Type B pancreatic cell (in vitro differentiated cells): Measurements from ENCODE around the gene LY6G6C. TPM values are rescaled to one million over a fixed set of nuclear protein-coding genes. Genes with fewer than 3 reads are reported as not detected.

Experiments
- DNase-seq: peaks from one replicate; pipeline ENCODE4 v3.0.0; 2021; ENCODE audit warnings: mixed read lengths; ENCODE audit not compliant: unreplicated experiment; ENCODE audit errors: extremely low spot score
- H3K27ac Mint-ChIP-seq: 2 replicates; pipeline ENCODE4 v1.8.0; 2021; ENCODE audit warnings: mild to moderate bottlenecking, mixed read lengths
- H3K27me3 Mint-ChIP-seq: 2 replicates; pipeline ENCODE4 v1.8.0; 2021; ENCODE audit warnings: mixed read lengths
- H3K36me3 Mint-ChIP-seq: 2 replicates; pipeline ENCODE4 v1.8.0; 2021; ENCODE audit warnings: mixed read lengths
- H3K4me1 Mint-ChIP-seq: one replicate; pipeline ENCODE4 v1.8.0; 2021; ENCODE audit warnings: mixed read lengths; ENCODE audit not compliant: unreplicated experiment
- H3K4me3 Mint-ChIP-seq: 2 replicates; pipeline ENCODE4 v1.8.0; 2021; ENCODE audit warnings: mild to moderate bottlenecking, mixed read lengths
- H3K9me3 Mint-ChIP-seq: 2 replicates; pipeline ENCODE4 v1.8.0; 2021; ENCODE audit warnings: mixed read lengths
- microRNA-seq: library from miRNA; unstranded; fragments of <30 nt; microRNA quantifications from one replicate; pipeline ENCODE4, GENCODE V29; 2020
- total RNA-seq: library from RNA; stranded (reverse); gene quantifications from 2 replicates; pipeline ENCODE4 v1.2.1, GENCODE V29; 2021; ENCODE audit warnings: low replicate concordance
- TF ChIP-seq, protein P1 (sequence below): fragments of 200-600 bp; sonication (generic); conservative IDR thresholded peaks from 2 replicates; pipeline ENCODE4 v1.5.0; 2021; ENCODE audit warnings: antibody characterized with exemption, mild to moderate bottlenecking

LY6G6C gene
- total RNA-seq, 1 donor from 2014 or later = 2.5 TPM

DNA sequence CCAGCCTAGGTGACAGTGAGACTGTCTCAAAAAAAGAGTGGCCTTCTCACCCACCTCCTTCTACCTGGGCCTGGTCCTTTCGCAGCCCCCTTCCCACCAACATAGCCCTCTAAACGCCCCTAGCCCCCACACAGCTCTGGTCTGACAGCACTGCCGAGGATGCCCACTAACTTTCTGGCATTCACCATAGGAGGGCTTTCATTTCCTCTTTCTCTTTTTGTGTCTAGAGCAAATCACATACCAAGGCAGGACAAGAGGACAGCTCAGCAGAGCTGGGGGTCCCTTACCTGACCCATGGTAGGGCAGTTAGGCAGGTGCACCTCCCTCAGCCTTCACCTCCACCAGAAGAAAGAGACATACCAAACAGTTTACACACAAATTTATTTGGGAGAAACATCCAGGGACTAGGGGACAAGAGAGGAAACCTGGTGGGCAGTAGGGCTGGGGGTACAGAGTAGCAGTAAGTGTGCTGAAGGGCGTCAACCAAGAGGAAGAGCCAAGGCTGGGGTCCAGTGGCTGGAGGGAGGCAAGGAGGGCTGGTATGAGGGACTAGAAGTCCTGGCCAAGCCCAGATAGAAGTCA lies 45.1 kb downstream of the LY6G6C start:
- no peak overlapping the region for H3K27ac Mint-ChIP-seq
- H3K4me3 Mint-ChIP-seq = no peak overlapping the region
- peaks cover 3% of the 10 kb centered on the region for H3K36me3 Mint-ChIP-seq
- TF ChIP-seq, protein P1, sequence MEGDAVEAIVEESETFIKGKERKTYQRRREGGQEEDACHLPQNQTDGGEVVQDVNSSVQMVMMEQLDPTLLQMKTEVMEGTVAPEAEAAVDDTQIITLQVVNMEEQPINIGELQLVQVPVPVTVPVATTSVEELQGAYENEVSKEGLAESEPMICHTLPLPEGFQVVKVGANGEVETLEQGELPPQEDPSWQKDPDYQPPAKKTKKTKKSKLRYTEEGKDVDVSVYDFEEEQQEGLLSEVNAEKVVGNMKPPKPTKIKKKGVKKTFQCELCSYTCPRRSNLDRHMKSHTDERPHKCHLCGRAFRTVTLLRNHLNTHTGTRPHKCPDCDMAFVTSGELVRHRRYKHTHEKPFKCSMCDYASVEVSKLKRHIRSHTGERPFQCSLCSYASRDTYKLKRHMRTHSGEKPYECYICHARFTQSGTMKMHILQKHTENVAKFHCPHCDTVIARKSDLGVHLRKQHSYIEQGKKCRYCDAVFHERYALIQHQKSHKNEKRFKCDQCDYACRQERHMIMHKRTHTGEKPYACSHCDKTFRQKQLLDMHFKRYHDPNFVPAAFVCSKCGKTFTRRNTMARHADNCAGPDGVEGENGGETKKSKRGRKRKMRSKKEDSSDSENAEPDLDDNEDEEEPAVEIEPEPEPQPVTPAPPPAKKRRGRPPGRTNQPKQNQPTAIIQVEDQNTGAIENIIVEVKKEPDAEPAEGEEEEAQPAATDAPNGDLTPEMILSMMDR = no peak
- no peaks in the 10 kb centered on the region for H3K9me3 Mint-ChIP-seq
- H3K27me3 Mint-ChIP-seq = no peaks in the 10 kb centered on the region
- H3K4me1 Mint-ChIP-seq = peaks cover 9% of the 10 kb centered on the region
- no peak for DNase-seq

DNA sequence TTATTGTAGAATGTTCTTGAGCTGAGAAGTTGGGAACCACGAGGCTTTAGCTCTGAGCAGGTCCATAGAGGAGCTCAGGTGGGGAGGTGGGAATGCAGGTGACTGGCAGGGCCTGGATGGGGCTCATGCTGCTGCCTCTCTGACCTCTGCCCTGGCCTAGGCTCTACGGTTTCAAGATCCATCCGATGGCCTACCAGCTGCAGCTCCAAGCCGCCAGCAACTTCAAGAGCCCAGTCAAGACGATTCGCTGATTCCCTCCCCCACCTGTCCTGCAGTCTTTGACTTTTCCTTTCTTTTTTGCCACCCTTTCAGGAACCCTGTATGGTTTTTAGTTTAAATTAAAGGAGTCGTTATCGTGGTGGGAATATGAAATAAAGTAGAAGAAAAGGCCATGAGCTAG lies 51.9 kb downstream of the LY6G6C start, which contains the start of gene LY6G5B:
TSS of gene LY6G5B (plus strand) at position 301 of the 400 bp plus-strand sequence. CDS start 975 bp downstream, outside the sequence.
- Mint-ChIP-seq H3K36me3 (peaks cover 15% of the 10 kb centered on the region), H3K27ac (no peak within 1 kb of the TSS), H3K4me1 (peaks cover 19% of the 10 kb centered on the region), H3K9me3 (no peaks in the 10 kb centered on the region), H3K27me3 (no peaks in the 10 kb centered on the region), H3K4me3 (no peak within 1 kb of the TSS)
- no peak for DNase-seq
- TF ChIP-seq, protein P1 = no peak

Small RNA genes within 50 kb of the gene (microRNA-seq; reads per million reads assigned to microRNA genes)
- gene MIR4646 = 1.1 reads per million

Other genes with a start within 250 kb of the LY6G6C start
- 0.14 and 0.86 TPM in 2 replicates for gene MICB, start 223.6 kb downstream of the LY6G6C start, total RNA-seq
- gene MCCD1, start 192.8 kb downstream of the LY6G6C start, total RNA-seq = not detected in 2 replicates
- 410 and 636 TPM in 2 replicates for gene DDX39B, start 179.7 kb downstream of the LY6G6C start, total RNA-seq
- 1.6 and 5.9 TPM in 2 replicates for gene ATP6V1G2, start 175.1 kb downstream of the LY6G6C start, total RNA-seq
- 21.1 and 24.2 TPM in 2 replicates for gene NFKBIL1, start 174.1 kb downstream of the LY6G6C start, total RNA-seq
- 0.22 TPM in 1 of 2 replicates, not detected in the other for gene LTA, start 149.5 kb downstream of the LY6G6C start, total RNA-seq
- not detected in 2 replicates for gene TNF, start 146.2 kb downstream of the LY6G6C start, total RNA-seq
- gene LTB, start 139.3 kb downstream of the LY6G6C start, total RNA-seq = 0.34 and 1.0 TPM in 2 replicates
- gene LST1, start 135.5 kb downstream of the LY6G6C start, total RNA-seq = not detected in 2 replicates
- gene NCR3, start 128.7 kb downstream of the LY6G6C start, total RNA-seq = not detected in 2 replicates
- 0.59 and 3.8 TPM in 2 replicates for gene AIF1, start 106.5 kb downstream of the LY6G6C start, total RNA-seq
- gene PRRC2A, start 101.0 kb downstream of the LY6G6C start, total RNA-seq = 151 and 235 TPM in 2 replicates
- gene BAG6, start 69.1 kb downstream of the LY6G6C start, total RNA-seq = 334 and 378 TPM in 2 replicates
- 11.2 and 20.9 TPM in 2 replicates for gene APOM, start 65.9 kb downstream of the LY6G6C start, total RNA-seq
- 22.3 and 28.1 TPM in 2 replicates for gene C6orf47, start 61.0 kb downstream of the LY6G6C start, total RNA-seq
- 17.6 and 20.2 TPM in 2 replicates for gene GPANK1, start 56.7 kb downstream of the LY6G6C start, total RNA-seq
- 142 and 175 TPM in 2 replicates for gene CSNK2B, start 55.7 kb downstream of the LY6G6C start, total RNA-seq
- gene LY6G5B, start 51.8 kb downstream of the LY6G6C start, total RNA-seq = 13.9 and 22.0 TPM in 2 replicates
- gene LY6G5C, start 40.7 kb downstream of the LY6G6C start, total RNA-seq = 2.0 and 2.3 TPM in 2 replicates
- 80.9 and 91.3 TPM in 2 replicates for gene ABHD16A, start 18.4 kb downstream of the LY6G6C start, total RNA-seq
- gene LY6G6F, start 14.9 kb downstream of the LY6G6C start, total RNA-seq = not detected in 2 replicates
- 1.5 TPM in 1 of 2 replicates, not detected in the other for gene LY6G6D, start 6.4 kb downstream of the LY6G6C start, total RNA-seq
- gene MPIG6B, start 1.6 kb upstream of the LY6G6C start, total RNA-seq = 0.41 and 0.81 TPM in 2 replicates
- gene DDAH2, start 7.6 kb upstream of the LY6G6C start, total RNA-seq = 101 and 138 TPM in 2 replicates
- gene CLIC1, start 14.8 kb upstream of the LY6G6C start, total RNA-seq = 294 and 381 TPM in 2 replicates
- 20.7 and 46.7 TPM in 2 replicates for gene MSH5, start 18.3 kb upstream of the LY6G6C start, total RNA-seq
- gene SAPCD1, start 40.9 kb upstream of the LY6G6C start, total RNA-seq = 3.2 and 8.9 TPM in 2 replicates
- 6.1 and 6.4 TPM in 2 replicates for gene VWA7, start 55.6 kb upstream of the LY6G6C start, total RNA-seq
- 89.0 and 104 TPM in 2 replicates for gene VARS1, start 74.0 kb upstream of the LY6G6C start, total RNA-seq
- gene LSM2, start 85.2 kb upstream of the LY6G6C start, total RNA-seq = 57.9 and 74.5 TPM in 2 replicates
- gene HSPA1L, start 93.5 kb upstream of the LY6G6C start, total RNA-seq = 1.8 and 1.9 TPM in 2 replicates
- gene HSPA1A, start 93.8 kb upstream of the LY6G6C start, total RNA-seq = 45.7 and 54.7 TPM in 2 replicates
- 132 and 252 TPM in 2 replicates for gene HSPA1B, start 106.0 kb upstream of the LY6G6C start, total RNA-seq
- 46.9 and 62.5 TPM in 2 replicates for gene NEU1, start 141.1 kb upstream of the LY6G6C start, total RNA-seq
- gene SLC44A4, start 157.3 kb upstream of the LY6G6C start, total RNA-seq = 8.8 and 10.6 TPM in 2 replicates
- 59.9 and 136 TPM in 2 replicates for gene EHMT2, start 176.0 kb upstream of the LY6G6C start, total RNA-seq
- gene ZBTB12, start 180.3 kb upstream of the LY6G6C start, total RNA-seq = 8.2 and 37.7 TPM in 2 replicates
- 2.2 and 3.6 TPM in 2 replicates for gene C2, start 206.0 kb upstream of the LY6G6C start, total RNA-seq
- 7.8 and 13.6 TPM in 2 replicates for gene CFB, start 224.3 kb upstream of the LY6G6C start, total RNA-seq
- 63.9 and 73.0 TPM in 2 replicates for gene NELFE, start 237.2 kb upstream of the LY6G6C start, total RNA-seq
- 84.2 and 100 TPM in 2 replicates for gene SKIC2, start 237.4 kb upstream of the LY6G6C start, total RNA-seq